ENCODE results near the gene SIMC1. TPM values are rescaled to one million over a fixed set of nuclear protein-coding genes. Genes with fewer than 3 reads are reported as not detected.

The SIMC1 gene
- total and polyA plus RNA-seq, 5 donors from 2014 or later = 6.1 to 21.1 (median 8.3) TPM

GRCh38 chr5:176364765-176365350 is 126.6 kb downstream of the SIMC1 start:
- no peak for ATAC-seq (ENCODE audit: low read depth in 2 of 2)
- H3K4me3 ChIP-seq (ENCODE audit: low read depth, low read length) = peak overlapping the region; percentile 77
- H3K9me3 Mint-ChIP-seq = no peaks in the 10 kb centered on the region

DNA sequence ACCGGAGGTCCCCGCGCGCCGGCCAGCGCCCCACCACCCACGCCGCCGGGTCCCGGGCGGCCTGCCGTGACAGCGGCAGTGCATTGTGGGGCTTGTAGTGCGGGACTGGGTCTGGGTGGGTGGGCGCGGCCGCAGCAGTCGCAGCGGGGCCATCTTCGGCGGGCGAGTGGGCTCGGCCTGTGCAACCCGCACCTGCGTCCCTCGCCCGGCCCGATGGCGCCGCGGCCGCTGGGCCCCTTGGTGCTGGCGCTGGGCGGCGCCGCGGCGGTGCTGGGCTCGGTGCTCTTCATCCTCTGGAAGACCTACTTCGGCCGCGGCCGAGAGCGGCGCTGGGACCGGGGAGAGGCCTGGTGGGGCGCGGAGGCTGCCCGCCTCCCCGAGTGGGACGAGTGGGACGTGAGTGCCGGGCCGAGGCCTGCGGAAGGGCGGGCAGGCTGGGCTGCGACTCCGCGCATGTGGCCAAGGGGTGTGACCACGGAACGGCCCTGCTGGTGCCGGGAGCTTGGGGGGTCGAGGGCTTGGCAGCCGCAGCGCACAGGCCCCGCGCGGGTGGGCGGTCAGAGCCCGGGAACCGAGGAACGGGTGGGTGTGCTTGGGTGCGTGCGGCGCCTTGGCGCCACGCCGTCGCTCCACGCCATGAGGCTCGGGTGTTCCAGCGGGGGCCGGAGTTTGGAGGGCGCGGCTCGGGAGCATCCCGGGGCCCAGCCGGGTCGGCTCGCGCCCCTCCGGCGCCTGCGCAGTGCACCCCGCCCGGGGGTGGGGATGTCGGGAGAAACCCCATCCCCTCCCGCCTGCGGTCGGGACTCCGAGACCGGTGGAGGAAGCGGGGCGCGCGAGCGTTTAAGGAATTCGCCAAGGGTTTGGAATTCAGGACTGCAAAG is 127.4 kb downstream of the SIMC1 start, which contains the start of gene ARL10:
TSS of gene ARL10 (plus strand) at position 137 of the 881 bp plus-strand sequence. CDS start at position 214, 77 bp downstream.
- peak within 1 kb of the TSS; percentile 77 for H3K4me3 ChIP-seq (ENCODE audit: low read depth, low read length)
- H3K27ac ChIP-seq (ENCODE audit: insufficient read depth, low read length, poor library complexity, severe bottlenecking) = peak within 1 kb of the TSS; percentile 51
- H3K27me3 ChIP-seq (ENCODE audit: control insufficient read depth, insufficient read depth, low read length) = no peaks in the 10 kb centered on the region
- peaks cover 5% of the 10 kb centered on the region for H3K36me3 ChIP-seq (ENCODE audit: control insufficient read depth, insufficient read depth, low read length)
- no peaks in the 10 kb centered on the region for H3K9me3 Mint-ChIP-seq
- H3K4me1 Mint-ChIP-seq = peaks cover 0 to 36% (median 16%) of the 10 kb centered on the region in 4 donors
- H3K27ac Mint-ChIP-seq = peak within 1 kb of the TSS; percentile 79 to 89 (median 83)
- peak; percentile 46 to 58 (median 54) for DNase-seq
- H3K4me1 ChIP-seq (ENCODE audit: control insufficient read depth, insufficient read depth, low read length, poor library complexity, severe bottlenecking) = peaks cover 31% of the 10 kb centered on the region
- H3K27me3 Mint-ChIP-seq = no peaks in the 10 kb centered on the region
- no peaks in the 10 kb centered on the region for H3K9me3 ChIP-seq (ENCODE audit: control insufficient read depth in 2 of 2, low read length in 2 of 2)
- peak within 1 kb of the TSS; percentile 86 to 95 (median 88) for H3K4me3 Mint-ChIP-seq
- H3K36me3 Mint-ChIP-seq = peaks cover 14% of the 10 kb centered on the region
- peak in 1 of 2 donors; percentile 17 for ATAC-seq (ENCODE audit: low read depth in 2 of 2)

More at GRCh38 chr5:176364765-176365350, 126.6 kb downstream of the SIMC1 start:
- H3K4me1 Mint-ChIP-seq = peaks cover under 1 to 37% (median 17%) of the 10 kb centered on the region in 4 donors
- H3K9me3 ChIP-seq (ENCODE audit: control insufficient read depth in 2 of 2, low read length in 2 of 2) = no peaks in the 10 kb centered on the region
- peak overlapping the region; percentile 80 to 86 (median 85) for H3K4me3 Mint-ChIP-seq
- no peaks in the 10 kb centered on the region for H3K27me3 ChIP-seq (ENCODE audit: control insufficient read depth, insufficient read depth, low read length)
- H3K27ac Mint-ChIP-seq = peak overlapping the region; percentile 79 to 89 (median 83)
- H3K4me1 ChIP-seq (ENCODE audit: control insufficient read depth, insufficient read depth, low read length, poor library complexity, severe bottlenecking) = peaks cover 39% of the 10 kb centered on the region
- DNase-seq = no peak
- H3K36me3 Mint-ChIP-seq = peaks cover 14% of the 10 kb centered on the region
- no peaks in the 10 kb centered on the region for H3K36me3 ChIP-seq (ENCODE audit: control insufficient read depth, insufficient read depth, low read length)
- H3K27ac ChIP-seq (ENCODE audit: insufficient read depth, low read length, poor library complexity, severe bottlenecking) = peak overlapping the region; percentile 51
- no peaks in the 10 kb centered on the region for H3K27me3 Mint-ChIP-seq

DNA sequence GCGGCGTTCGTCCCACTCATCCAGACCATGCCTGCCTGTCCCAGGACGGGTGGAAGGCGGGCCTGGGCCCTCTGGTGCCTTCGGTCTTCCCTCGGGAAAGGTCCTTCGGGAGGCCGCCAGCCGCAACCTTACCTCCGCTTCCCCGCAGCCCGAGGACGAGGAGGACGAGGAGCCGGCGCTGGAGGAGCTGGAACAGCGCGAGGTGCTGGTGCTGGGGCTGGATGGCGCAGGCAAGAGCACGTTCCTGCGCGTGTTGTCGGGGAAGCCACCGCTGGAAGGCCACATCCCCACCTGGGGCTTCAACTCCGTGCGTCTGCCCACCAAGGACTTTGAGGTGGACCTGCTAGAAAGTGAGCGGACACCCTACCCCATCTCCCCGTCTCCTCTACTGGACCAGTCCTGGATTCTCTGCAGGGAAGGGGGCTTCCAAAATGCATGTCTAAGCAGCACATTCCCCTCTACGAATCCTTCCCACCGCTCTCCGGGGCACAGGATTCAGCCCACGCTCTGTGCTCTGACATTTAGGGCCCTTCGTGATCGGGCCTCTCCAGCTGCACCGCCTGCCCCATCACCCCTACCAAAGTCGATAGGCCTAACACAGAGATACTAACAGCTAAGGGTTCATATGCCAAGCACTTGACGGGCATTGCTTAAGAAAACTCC is 128.1 kb downstream of the SIMC1 start:
- Mint-ChIP-seq H3K4me3 (peak overlapping the region; percentile 86 to 95 (median 88)), H3K36me3 (peaks cover 14% of the 10 kb centered on the region), H3K27ac (peak overlapping the region in 2 of 3 donors; percentile 69 to 77), H3K4me1 (peaks cover 0 to 33% (median 16%) of the 10 kb centered on the region in 4 donors), H3K9me3 (no peaks in the 10 kb centered on the region), H3K27me3 (no peaks in the 10 kb centered on the region)
- DNase-seq (no peak), ATAC-seq (ENCODE audit: low read depth in 2 of 2) (no peak)
- Histone ChIP-seq H3K27me3 (ENCODE audit: control insufficient read depth, insufficient read depth, low read length) (no peaks in the 10 kb centered on the region), H3K36me3 (ENCODE audit: control insufficient read depth, insufficient read depth, low read length) (peaks cover 5% of the 10 kb centered on the region), H3K4me1 (ENCODE audit: control insufficient read depth, insufficient read depth, low read length, poor library complexity, severe bottlenecking) (peaks cover 24% of the 10 kb centered on the region), H3K4me3 (ENCODE audit: low read depth, low read length) (no peak overlapping the region), H3K27ac (ENCODE audit: insufficient read depth, low read length, poor library complexity, severe bottlenecking) (no peak overlapping the region), H3K9me3 (ENCODE audit: control insufficient read depth in 2 of 2, low read length in 2 of 2) (no peaks in the 10 kb centered on the region)

DNA sequence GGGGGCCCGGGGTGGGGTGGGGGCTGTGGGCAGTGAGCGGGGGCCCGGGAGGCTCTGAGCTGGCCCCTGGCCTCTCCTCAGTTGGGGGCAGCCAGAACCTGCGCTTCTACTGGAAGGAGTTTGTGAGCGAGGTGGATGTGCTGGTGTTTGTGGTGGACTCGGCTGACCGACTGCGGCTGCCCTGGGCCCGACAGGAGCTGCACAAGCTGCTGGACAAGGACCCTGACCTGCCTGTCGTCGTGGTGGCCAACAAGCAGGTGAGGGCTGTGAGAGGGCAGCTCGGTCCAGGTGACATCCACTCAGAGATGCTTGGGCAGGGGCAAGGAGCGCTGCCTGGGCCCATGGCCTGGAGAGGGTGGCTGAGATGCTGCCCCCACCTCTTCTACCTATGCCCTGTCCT is 130.5 kb downstream of the SIMC1 start:
- no peaks in the 10 kb centered on the region for H3K9me3 ChIP-seq (ENCODE audit: control insufficient read depth in 2 of 2, low read length in 2 of 2)
- no peak overlapping the region for H3K4me3 ChIP-seq (ENCODE audit: low read depth, low read length)
- no peaks in the 10 kb centered on the region for H3K9me3 Mint-ChIP-seq
- peak overlapping the region in 1 of 4 donors; percentile 65 for H3K4me3 Mint-ChIP-seq
- no peak overlapping the region for H3K27ac ChIP-seq (ENCODE audit: insufficient read depth, low read length, poor library complexity, severe bottlenecking)
- DNase-seq (no peak), ATAC-seq (ENCODE audit: low read depth in 2 of 2) (no peak)
- H3K4me1 Mint-ChIP-seq = peaks cover 0 to 20% (median 7%) of the 10 kb centered on the region in 4 donors
- no peak overlapping the region for H3K27ac Mint-ChIP-seq
- H3K27me3 ChIP-seq (ENCODE audit: control insufficient read depth, insufficient read depth, low read length) = no peaks in the 10 kb centered on the region
- H3K36me3 Mint-ChIP-seq = peaks cover 18% of the 10 kb centered on the region
- peaks cover 15% of the 10 kb centered on the region for H3K4me1 ChIP-seq (ENCODE audit: control insufficient read depth, insufficient read depth, low read length, poor library complexity, severe bottlenecking)
- H3K36me3 ChIP-seq (ENCODE audit: control insufficient read depth, insufficient read depth, low read length) = peaks cover 14% of the 10 kb centered on the region
- H3K27me3 Mint-ChIP-seq = no peaks in the 10 kb centered on the region

GRCh38 chr5:176369934-176370711 is 131.9 kb downstream of the SIMC1 start:
- no peak for ATAC-seq (ENCODE audit: low read depth in 2 of 2)
- H3K4me1 ChIP-seq (ENCODE audit: control insufficient read depth, insufficient read depth, low read length, poor library complexity, severe bottlenecking) = peaks cover 9% of the 10 kb centered on the region
- H3K36me3 Mint-ChIP-seq = peaks cover 18% of the 10 kb centered on the region
- no peak overlapping the region for H3K4me3 ChIP-seq (ENCODE audit: low read depth, low read length)
- H3K27ac Mint-ChIP-seq = no peak overlapping the region
- H3K27ac ChIP-seq (ENCODE audit: insufficient read depth, low read length, poor library complexity, severe bottlenecking) = no peak overlapping the region
- H3K4me3 Mint-ChIP-seq = peak overlapping the region in 1 of 4 donors; percentile 54
- no peaks in the 10 kb centered on the region for H3K9me3 Mint-ChIP-seq
- no peak for DNase-seq
- no peaks in the 10 kb centered on the region for H3K27me3 ChIP-seq (ENCODE audit: control insufficient read depth, insufficient read depth, low read length)
- peaks cover 0 to 13% (median 7%) of the 10 kb centered on the region in 4 donors for H3K4me1 Mint-ChIP-seq
- H3K9me3 ChIP-seq (ENCODE audit: control insufficient read depth in 2 of 2, low read length in 2 of 2) = no peaks in the 10 kb centered on the region
- peaks cover 14% of the 10 kb centered on the region for H3K36me3 ChIP-seq (ENCODE audit: control insufficient read depth, insufficient read depth, low read length)
- no peaks in the 10 kb centered on the region for H3K27me3 Mint-ChIP-seq

DNA sequence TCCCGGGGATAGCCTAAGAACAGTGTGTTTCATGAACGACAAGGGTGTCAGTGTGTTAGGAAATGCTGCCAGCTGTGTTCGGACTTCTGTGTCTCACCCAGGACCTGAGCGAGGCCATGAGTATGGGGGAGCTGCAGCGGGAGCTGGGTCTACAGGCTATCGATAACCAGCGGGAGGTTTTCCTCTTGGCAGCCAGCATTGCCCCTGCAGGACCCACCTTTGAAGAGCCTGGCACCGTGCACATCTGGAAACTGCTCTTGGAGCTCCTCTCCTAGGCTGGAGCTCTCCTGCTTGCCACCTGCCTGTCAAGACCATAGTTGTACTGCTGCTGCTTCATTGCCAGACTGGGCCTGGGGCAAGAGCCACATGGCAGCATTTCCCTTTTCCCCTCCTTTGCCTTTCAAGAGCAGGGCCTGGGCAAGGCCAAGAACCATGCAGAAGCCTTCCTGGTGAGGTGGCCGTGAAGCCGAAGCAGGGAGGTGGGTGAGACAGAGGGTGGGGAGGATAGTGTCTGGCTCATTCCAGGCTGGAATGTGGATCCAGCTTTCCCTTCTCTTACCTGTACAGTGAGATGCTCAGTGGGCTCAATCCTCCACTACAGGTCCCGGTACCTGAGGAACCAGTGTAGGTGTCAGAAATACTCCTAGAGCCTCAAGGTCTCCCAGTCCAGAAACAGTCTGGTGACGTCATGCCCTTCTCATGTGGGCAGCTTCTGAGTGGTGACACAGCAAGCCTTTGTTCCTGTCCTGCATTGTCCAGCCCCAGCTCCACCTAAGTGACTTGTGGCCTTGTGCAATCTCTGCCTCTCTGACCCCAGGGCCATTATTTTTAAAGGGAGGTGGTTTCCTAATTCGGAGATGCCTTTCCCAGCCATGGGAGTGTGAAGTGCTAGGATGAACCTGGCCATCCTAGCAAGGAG is 133.7 kb downstream of the SIMC1 start:
- no peaks in the 10 kb centered on the region for H3K9me3 ChIP-seq (ENCODE audit: control insufficient read depth in 2 of 2, low read length in 2 of 2)
- peaks cover 18% of the 10 kb centered on the region for H3K36me3 Mint-ChIP-seq
- H3K4me1 Mint-ChIP-seq = peaks cover 0 to 9% (median 3%) of the 10 kb centered on the region in 4 donors
- no peak overlapping the region for H3K4me3 Mint-ChIP-seq
- no peaks in the 10 kb centered on the region for H3K27me3 ChIP-seq (ENCODE audit: control insufficient read depth, insufficient read depth, low read length)
- H3K9me3 Mint-ChIP-seq = no peaks in the 10 kb centered on the region
- DNase-seq (no peak), ATAC-seq (ENCODE audit: low read depth in 2 of 2) (no peak)
- peaks cover 14% of the 10 kb centered on the region for H3K36me3 ChIP-seq (ENCODE audit: control insufficient read depth, insufficient read depth, low read length)
- H3K27ac ChIP-seq (ENCODE audit: insufficient read depth, low read length, poor library complexity, severe bottlenecking) = no peak overlapping the region
- H3K27ac Mint-ChIP-seq = peak overlapping the region in 1 of 3 donors; percentile 32
- no peaks in the 10 kb centered on the region for H3K27me3 Mint-ChIP-seq
- H3K4me3 ChIP-seq (ENCODE audit: low read depth, low read length) = no peak overlapping the region
- H3K4me1 ChIP-seq (ENCODE audit: control insufficient read depth, insufficient read depth, low read length, poor library complexity, severe bottlenecking) = no peaks in the 10 kb centered on the region

Measured in CD4-positive, CD25-positive, alpha-beta regulatory T cell (primary cell).